Measurements from ENCODE around the gene FOXA1.

FOXA1 gene

DNA sequence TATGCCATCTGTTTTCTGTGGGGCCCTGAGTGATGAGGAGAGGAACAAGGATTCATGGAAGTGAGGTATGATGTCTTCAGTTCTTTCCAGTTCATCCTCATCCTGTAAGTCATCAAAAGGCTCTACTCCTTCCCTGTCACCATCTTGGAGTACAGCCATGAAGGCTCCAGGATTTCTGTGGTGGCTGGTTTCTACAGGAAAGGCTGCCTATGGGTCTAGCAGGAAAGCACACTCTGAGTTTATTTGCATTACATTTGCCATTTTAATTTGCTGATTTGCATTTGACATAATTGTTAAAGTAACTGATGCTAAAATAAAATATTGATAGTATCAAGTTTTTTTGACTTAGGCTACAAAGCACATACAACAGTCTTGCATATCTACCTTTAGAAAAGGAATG is 11.6 kb upstream of the FOXA1 start:
- DNase-seq (ENCODE audit: insufficient read length, low spot score), result no peak
- FAIRE-seq, result no peak
- TF ChIP-seq SPI1 (IDR thresholded peaks at IDR 0.05; ENCODE audit: low read depth, low read length), result no peak
- no peak for TF ChIP-seq PAX5 (IDR thresholded peaks at IDR 0.05; ENCODE audit: insufficient read depth, low read length, severe bottlenecking)
- TF ChIP-seq POLR2AphosphoS5 (IDR thresholded peaks at IDR 0.05; ENCODE audit: low read depth, low read length), result no peak
- TF ChIP-seq TAF1 (IDR thresholded peaks at IDR 0.05; ENCODE audit: low read depth, low read length), result no peak
- TF ChIP-seq POLR2A (IDR thresholded peaks at IDR 0.05; ENCODE audit: low read depth, low read length), result no peak
- no peak for TF ChIP-seq POU2F2 (IDR thresholded peaks at IDR 0.05; ENCODE audit: low read depth, low read length)

GRCh38 chr14:37603688-37604251 is 8.7 kb upstream of the FOXA1 start:
- FAIRE-seq, result no peak
- no peak for DNase-seq (ENCODE audit: insufficient read length, low spot score)
- TF ChIP-seq SPI1 (IDR thresholded peaks at IDR 0.05; ENCODE audit: low read depth, low read length) (no peak), PAX5 (IDR thresholded peaks at IDR 0.05; ENCODE audit: insufficient read depth, low read length, severe bottlenecking) (no peak), POLR2A (IDR thresholded peaks at IDR 0.05; ENCODE audit: low read depth, low read length) (no peak), POU2F2 (IDR thresholded peaks at IDR 0.05; ENCODE audit: low read depth, low read length) (no peak), POLR2AphosphoS5 (IDR thresholded peaks at IDR 0.05; ENCODE audit: low read depth, low read length) (no peak), TAF1 (IDR thresholded peaks at IDR 0.05; ENCODE audit: low read depth, low read length) (no peak)

DNA sequence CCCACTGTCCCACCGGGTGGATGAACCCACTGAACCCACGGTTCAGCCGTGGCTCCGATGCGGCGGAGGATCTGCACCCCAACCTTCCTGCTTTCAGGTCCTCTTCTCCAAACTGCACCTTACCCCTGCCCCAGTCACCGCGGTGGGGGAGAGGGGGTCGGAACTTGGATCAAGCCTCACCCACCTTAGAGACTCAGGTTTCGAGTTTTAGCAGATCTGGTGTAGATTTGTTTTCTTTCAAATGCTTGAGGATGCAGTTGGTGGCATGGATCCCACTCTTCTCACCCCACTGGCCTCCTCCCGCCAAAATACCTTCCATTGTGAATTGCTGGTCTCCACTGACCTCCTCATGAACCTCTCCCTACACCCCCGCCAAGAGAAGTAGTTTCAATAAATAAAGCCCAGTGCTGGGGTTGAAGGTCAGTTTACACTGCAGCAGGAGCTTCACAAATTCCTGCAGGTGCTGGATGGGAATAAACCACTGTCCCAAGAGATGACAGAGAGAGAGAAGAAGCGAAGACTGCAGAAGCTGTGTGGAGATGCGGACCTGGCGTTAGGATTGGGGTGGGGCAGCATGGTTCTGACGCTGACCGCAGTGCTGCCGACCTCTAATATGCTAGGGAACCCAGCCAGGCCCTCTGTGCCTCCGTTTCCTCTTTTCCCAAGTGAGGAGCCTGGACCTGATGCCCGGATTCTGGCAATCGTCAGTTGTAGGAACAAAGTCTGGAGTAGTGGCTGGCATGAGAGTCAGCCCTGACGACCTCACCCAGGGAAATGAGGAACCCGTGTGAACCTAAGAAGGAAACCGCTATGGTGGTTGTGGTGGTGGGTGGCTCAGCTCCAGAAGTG is 7.8 kb upstream of the FOXA1 start:
- DNase-seq (ENCODE audit: insufficient read length, low spot score), result no peak
- no peak for FAIRE-seq
- TF ChIP-seq TAF1 (IDR thresholded peaks at IDR 0.05; ENCODE audit: low read depth, low read length) (no peak), POLR2A (IDR thresholded peaks at IDR 0.05; ENCODE audit: low read depth, low read length) (no peak), PAX5 (IDR thresholded peaks at IDR 0.05; ENCODE audit: insufficient read depth, low read length, severe bottlenecking) (no peak), POLR2AphosphoS5 (IDR thresholded peaks at IDR 0.05; ENCODE audit: low read depth, low read length) (no peak), POU2F2 (IDR thresholded peaks at IDR 0.05; ENCODE audit: low read depth, low read length) (no peak), SPI1 (IDR thresholded peaks at IDR 0.05; ENCODE audit: low read depth, low read length) (no peak)

DNA sequence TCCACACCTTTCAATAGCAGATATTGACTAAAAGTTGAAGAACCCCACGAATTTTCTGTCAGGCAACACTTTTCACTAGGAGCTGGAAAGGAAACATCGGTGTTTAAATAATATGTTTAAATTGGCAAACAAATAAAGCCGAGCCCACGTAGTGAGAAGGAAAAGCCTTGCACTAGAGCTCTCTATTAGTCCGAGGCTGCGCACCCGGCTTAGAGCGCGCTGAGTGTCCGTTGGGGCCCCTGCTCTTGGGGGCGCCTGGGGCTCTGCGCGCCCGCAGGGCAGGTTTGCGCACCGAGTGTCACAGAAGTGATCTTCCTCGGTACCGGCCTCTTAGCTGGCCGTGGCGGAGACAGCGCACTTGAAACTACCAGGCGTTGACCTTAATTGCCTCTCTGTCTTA is 6.8 kb upstream of the FOXA1 start:
- TF ChIP-seq POLR2A (IDR thresholded peaks at IDR 0.05; ENCODE audit: low read depth, low read length) (no peak), POU2F2 (IDR thresholded peaks at IDR 0.05; ENCODE audit: low read depth, low read length) (no peak), TAF1 (IDR thresholded peaks at IDR 0.05; ENCODE audit: low read depth, low read length) (no peak), SPI1 (IDR thresholded peaks at IDR 0.05; ENCODE audit: low read depth, low read length) (no peak), PAX5 (IDR thresholded peaks at IDR 0.05; ENCODE audit: insufficient read depth, low read length, severe bottlenecking) (no peak), POLR2AphosphoS5 (IDR thresholded peaks at IDR 0.05; ENCODE audit: low read depth, low read length) (no peak)
- no peak for DNase-seq (ENCODE audit: insufficient read length, low spot score)
- no peak for FAIRE-seq

DNA sequence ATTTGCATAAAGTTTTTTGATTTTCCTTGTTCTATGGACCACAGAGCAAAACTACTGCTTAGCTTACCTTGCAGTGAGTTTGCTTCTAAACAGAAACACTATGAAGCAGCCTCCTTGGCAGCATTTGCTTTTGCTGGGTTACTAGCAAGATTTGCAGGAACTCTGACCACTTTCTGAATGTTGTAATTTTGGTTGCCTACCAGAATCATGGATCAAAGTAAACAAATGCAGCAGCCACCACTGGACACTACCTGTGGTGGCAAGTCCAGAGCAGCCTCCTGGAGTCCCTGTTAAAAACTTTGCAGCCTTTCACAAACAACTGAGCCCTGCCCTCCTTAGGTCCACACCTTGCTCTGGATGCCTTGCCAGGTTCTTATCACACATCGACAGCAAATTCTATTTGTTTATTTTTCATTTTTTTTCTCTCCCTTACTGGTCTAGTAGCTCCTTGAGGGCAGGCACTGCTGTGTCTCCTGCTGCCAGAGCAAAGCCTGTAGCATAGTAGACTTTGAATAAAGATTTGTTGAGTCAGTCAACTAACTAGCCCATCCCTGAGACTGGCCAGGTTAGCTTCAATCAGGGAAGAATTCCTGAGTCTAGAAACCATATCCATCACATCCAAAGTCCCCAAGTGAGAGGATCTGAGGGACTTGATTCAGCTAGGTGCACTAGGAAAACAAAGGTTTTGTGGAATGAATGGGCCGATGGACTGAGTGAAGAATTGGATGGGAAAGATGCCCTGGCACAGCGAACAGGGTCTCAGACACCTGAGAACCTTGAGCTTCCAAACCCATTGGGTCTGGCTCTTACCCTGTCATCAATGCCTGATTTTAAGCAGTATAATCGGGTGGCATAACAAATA is 6.1 kb upstream of the FOXA1 start:
- no peak for FAIRE-seq
- TF ChIP-seq POU2F2 (IDR thresholded peaks at IDR 0.05; ENCODE audit: low read depth, low read length) (no peak), PAX5 (IDR thresholded peaks at IDR 0.05; ENCODE audit: insufficient read depth, low read length, severe bottlenecking) (no peak), POLR2A (IDR thresholded peaks at IDR 0.05; ENCODE audit: low read depth, low read length) (no peak), TAF1 (IDR thresholded peaks at IDR 0.05; ENCODE audit: low read depth, low read length) (no peak), POLR2AphosphoS5 (IDR thresholded peaks at IDR 0.05; ENCODE audit: low read depth, low read length) (no peak), SPI1 (IDR thresholded peaks at IDR 0.05; ENCODE audit: low read depth, low read length) (no peak)
- DNase-seq (ENCODE audit: insufficient read length, low spot score), result no peak

DNA sequence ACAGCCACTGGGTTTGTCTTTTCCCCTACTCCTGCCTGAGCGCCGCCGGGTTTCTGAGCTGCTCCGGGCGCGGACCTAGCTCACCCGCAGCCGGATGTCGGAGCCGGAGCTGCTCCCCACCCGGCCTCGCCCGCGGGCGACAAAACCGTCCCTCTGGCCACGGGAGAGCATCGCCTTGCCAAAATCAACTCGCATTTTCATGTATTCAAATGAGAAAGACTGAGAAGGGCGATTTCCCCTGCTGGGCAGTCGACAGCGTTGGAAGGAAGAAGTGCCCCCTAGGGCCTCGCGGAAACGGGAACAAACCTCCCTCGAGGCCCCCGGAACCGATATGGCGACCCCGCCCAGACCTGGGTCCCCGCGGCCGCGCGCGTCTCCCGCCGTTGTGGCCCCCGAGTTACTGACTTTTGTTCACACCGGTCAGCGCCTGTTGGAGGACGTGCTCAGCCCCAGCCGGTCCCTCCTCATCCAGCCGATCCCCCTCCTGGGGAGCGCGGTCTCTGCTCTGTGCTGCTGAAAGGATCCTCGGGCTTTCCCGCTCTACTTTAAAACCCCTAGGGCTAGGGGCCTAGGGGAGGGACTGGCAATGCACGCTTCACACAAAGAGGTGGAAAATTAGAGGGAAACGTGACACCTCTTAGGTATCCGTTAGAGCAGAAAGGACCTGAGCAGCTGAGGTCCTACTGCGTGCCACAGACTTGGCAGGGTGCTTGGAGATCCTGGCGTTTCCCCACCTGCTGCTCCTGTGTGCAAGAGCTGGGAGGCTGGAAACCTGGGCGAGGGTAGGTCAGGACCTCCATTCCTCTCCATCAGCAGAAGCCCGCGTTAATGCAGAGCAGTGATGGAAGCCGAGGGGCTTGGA is 4.7 kb upstream of the FOXA1 start:
- TF ChIP-seq POU2F2 (IDR thresholded peaks at IDR 0.05; ENCODE audit: low read depth, low read length), result no peak
- TF ChIP-seq SPI1 (IDR thresholded peaks at IDR 0.05; ENCODE audit: low read depth, low read length), result no peak
- TF ChIP-seq TAF1 (IDR thresholded peaks at IDR 0.05; ENCODE audit: low read depth, low read length), result no peak
- TF ChIP-seq PAX5 (IDR thresholded peaks at IDR 0.05; ENCODE audit: insufficient read depth, low read length, severe bottlenecking), result no peak
- no peak for TF ChIP-seq POLR2AphosphoS5 (IDR thresholded peaks at IDR 0.05; ENCODE audit: low read depth, low read length)
- TF ChIP-seq POLR2A (IDR thresholded peaks at IDR 0.05; ENCODE audit: low read depth, low read length), result no peak
- FAIRE-seq (no peak), DNase-seq (ENCODE audit: insufficient read length, low spot score) (no peak)

DNA sequence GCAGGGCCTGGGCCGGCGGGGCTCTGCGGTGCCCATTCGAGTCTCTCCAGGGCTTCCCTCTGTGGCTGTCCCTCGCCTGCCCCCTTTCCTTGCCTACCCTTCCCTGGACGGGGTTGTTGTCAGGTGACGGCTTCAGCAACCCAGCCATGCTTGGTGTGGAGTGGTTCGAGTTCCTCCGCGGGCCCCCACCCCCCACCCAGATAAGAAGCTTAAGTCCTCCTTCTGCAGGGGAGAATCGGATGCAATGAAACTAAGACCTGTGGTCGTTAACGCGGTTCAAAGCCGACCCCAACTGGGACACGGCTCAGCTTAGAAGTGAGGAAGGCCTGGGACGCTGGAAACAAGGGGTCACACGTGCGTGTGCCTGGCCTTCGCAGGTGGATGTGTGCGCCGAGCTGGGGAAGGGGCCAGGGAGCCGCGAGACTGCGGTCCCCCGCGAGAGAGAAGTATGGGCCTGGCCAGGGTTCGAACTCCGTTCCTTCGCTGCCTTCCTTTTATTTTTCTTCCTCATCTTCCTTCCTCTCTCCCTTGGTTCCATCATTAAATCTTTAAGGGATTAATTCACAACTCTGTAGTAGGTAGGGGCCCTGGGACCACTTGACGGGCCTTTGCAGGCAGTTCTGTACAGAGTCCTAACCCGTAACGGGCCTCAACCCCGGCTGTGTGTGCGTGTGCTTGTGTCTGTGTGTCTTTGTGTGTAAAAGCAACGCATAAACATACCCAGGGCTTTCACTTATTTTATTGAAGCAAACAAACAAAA is 3.9 kb upstream of the FOXA1 start:
- FAIRE-seq (no peak), DNase-seq (ENCODE audit: insufficient read length, low spot score) (no peak)
- TF ChIP-seq TAF1 (IDR thresholded peaks at IDR 0.05; ENCODE audit: low read depth, low read length), result no peak
- TF ChIP-seq POU2F2 (IDR thresholded peaks at IDR 0.05; ENCODE audit: low read depth, low read length), result no peak
- no peak for TF ChIP-seq POLR2AphosphoS5 (IDR thresholded peaks at IDR 0.05; ENCODE audit: low read depth, low read length)

All from GM12891 (cell line).